SK-N-SH (cell line): ENCODE data around the gene CABP4.
A peak's percentile ranks its signal among the peaks of the same experiment; 100 is the strongest.

Experiments
- FOXM1 ChIP-seq: IDR thresholded peaks from 2 replicates; pipeline ENCODE4 v1.4.0; 2012; ENCODE audit warnings: low read depth, mild to moderate bottlenecking
- GATA2 ChIP-seq: sonication (generic); formaldehyde crosslinking; IDR thresholded peaks from 2 replicates; pipeline ENCODE4 v1.5.0; 2020; ENCODE audit warnings: mild to moderate bottlenecking, missing genetic modification reagents
- JUND ChIP-seq: IDR thresholded peaks from 2 replicates; pipeline ENCODE4 v1.4.0; 2012
- NRF1 ChIP-seq: IDR thresholded peaks from 2 replicates; pipeline ENCODE4 v1.6.1; 2012; ENCODE audit warnings: low read depth, mild to moderate bottlenecking, low read length
- POLR2AphosphoS5 ChIP-seq: IDR thresholded peaks from 2 replicates; pipeline ENCODE4 v1.6.1; 2012; ENCODE audit warnings: low read depth, low read length
- RAD21 ChIP-seq: IDR thresholded peaks from 2 replicates; pipeline ENCODE4 v1.6.1; 2012; ENCODE audit warnings: mild to moderate bottlenecking, low read length
- RFX5 ChIP-seq: IDR thresholded peaks from 2 replicates; pipeline ENCODE4 v1.6.1; 2012; ENCODE audit warnings: mild to moderate bottlenecking, improper control_type of control experiment, low read length
- TF ChIP-seq, protein P1 (sequence below): fragments of 200-600 bp; sonication (generic); IDR thresholded peaks from 2 replicates; pipeline ENCODE4 v1.6.1; 2017; ENCODE audit warnings: antibody characterized with exemption, mild to moderate bottlenecking, moderate library complexity

DNA sequence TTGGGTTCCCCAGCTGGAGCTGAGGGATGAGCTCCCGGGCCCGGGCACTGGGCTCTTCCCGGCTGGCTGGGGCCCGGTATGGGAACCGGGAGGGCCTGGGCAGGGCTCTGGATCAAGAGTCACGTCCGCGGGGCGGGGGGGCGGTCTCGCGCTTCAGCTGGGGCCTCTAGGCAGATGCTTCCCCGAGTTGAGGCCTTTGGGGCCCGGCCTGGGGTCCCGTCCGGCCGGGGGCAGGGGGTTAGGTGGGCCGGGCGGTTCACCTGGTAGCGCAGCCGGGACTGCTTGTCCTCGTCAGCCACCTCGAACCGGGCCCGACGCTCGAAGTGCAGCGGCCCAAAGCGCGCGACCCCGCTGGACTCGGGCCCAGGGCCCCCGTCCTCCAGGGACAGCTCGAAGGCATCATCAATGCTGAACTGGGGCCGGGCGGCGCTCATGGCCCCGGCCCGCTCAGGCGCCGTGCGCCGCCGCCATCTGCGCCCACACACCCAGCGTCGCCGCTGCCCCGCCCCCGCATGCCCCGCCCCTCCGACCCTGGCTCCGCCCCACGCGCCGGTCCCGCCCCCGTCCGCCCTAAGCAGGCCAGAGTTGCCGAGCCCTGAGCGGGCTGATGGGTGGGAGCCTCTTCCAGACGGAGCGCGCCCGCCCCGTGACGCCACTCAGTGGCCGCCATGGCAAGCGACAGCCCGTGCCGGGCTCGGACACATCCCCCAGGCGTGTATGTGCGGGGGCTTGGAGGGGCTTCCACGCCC is 13.8 kb downstream of the CABP4 start, which contains the start of gene TMEM134:
- TF ChIP-seq JUND (no peak), RAD21 (peak; percentile 58), RFX5 (no peak), GATA2 (CRISPR knock-in tag) (no peak), FOXM1 (0 out of 2 replicates have a peak, but pooled peaks have one; percentile 25), POLR2AphosphoS5 (peak; percentile 92), NRF1 (peak; percentile 34; the same call in 1 of the 2 replicates)
- TF ChIP-seq, protein P1, sequence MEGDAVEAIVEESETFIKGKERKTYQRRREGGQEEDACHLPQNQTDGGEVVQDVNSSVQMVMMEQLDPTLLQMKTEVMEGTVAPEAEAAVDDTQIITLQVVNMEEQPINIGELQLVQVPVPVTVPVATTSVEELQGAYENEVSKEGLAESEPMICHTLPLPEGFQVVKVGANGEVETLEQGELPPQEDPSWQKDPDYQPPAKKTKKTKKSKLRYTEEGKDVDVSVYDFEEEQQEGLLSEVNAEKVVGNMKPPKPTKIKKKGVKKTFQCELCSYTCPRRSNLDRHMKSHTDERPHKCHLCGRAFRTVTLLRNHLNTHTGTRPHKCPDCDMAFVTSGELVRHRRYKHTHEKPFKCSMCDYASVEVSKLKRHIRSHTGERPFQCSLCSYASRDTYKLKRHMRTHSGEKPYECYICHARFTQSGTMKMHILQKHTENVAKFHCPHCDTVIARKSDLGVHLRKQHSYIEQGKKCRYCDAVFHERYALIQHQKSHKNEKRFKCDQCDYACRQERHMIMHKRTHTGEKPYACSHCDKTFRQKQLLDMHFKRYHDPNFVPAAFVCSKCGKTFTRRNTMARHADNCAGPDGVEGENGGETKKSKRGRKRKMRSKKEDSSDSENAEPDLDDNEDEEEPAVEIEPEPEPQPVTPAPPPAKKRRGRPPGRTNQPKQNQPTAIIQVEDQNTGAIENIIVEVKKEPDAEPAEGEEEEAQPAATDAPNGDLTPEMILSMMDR, result peak; percentile 50
